Bronchial epithelial cell (primary cell): Measurements from ENCODE around the gene KRT86. TPM values are rescaled to one million over a fixed set of nuclear protein-coding genes. Genes with fewer than 3 reads are reported as not detected.
A peak's percentile ranks its signal among the peaks of the same experiment; 100 is the strongest.
"Not testable (repeated sequence)": the region's sequence is repeated elsewhere in the genome, so short reads cannot be mapped to it uniquely, and the experiment has no call there.

ENCODE experiments used
- DNase-seq: peaks from one replicate; pipeline ENCODE4 v3.0.0-alpha.2; 2010; ENCODE audit warnings: low read depth
- FAIRE-seq: peaks from 2 replicates; lab custom pipeline; 2011; peaks lifted over from hg19 to GRCh38; lab: Jason Lieb, UNC
- H3K27me3 ChIP-seq: 2 replicates; pipeline ENCODE4 v1.5.1; 2011; ENCODE audit warnings: low read length; ENCODE audit not compliant: control insufficient read depth, insufficient read depth
- H3K36me3 ChIP-seq: 2 replicates; pipeline ENCODE4 v1.5.1; 2011; ENCODE audit warnings: low read length; ENCODE audit not compliant: control insufficient read depth, insufficient read depth
- H3K4me3 ChIP-seq: 2 replicates; pipeline ENCODE4 v1.5.1; 2011; ENCODE audit warnings: mild to moderate bottlenecking, low read depth, low read length, control low read depth
- CTCF ChIP-seq: IDR thresholded peaks from 2 replicates; pipeline ENCODE4 v1.5.1; 2011; ENCODE audit warnings: mild to moderate bottlenecking, moderate library complexity, low read length, control low read depth, inconsistent platforms; ENCODE audit not compliant: insufficient read depth, severe bottlenecking
- total RNA-seq: library from RNA; depleted of rRNA; stranded (reverse); fragments of >200 nt; gene quantifications from 2 replicates; pipeline ENCODE4 v1.2.1, GENCODE V29; 2014

KRT86 gene
- total RNA-seq, 1 donor from 2014 or later, result 0.26 TPM

- no peaks in the 10 kb centered on the region for H3K36me3 ChIP-seq
- TF ChIP-seq CTCF, result no peak
- no peaks in the 10 kb centered on the region for H3K27me3 ChIP-seq
- DNase-seq, result no peak
- FAIRE-seq, result no peak
- H3K4me3 ChIP-seq, result no peak overlapping the region
These were observed 10.2 kb downstream of the KRT86 start for GRCh38 chr12:52284562-52285171.

DNA sequence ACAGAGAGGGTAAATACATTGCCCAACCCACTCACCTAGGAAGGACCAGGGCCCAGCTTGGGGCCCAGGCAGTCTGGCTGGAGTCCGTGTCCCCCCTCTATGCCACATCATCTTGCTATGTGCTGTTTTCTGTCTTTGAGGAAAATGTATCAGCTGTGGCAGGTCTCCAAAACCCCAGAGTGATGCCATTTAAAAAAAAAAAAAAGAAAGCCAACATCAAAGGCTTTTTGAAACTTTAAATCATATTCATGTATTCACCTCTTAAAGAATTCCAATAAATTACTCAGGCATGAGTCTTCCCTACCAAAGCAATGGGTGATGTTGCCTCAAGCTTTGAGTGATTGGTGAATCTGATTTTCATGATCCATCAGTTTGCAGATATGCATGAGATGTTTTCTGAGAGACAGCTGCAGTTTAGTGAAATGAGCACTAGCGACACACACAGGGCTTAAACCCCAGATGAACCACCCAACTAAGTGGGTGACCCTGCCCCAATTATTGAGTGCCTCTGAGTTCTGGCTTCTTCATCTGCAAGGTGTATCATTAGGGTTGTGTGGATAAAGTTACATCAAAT is 10.8 kb downstream of the KRT86 start:
- DNase-seq (peak; percentile 59), FAIRE-seq (no peak)
- H3K27me3 ChIP-seq, result no peaks in the 10 kb centered on the region
- no peak for TF ChIP-seq CTCF
- no peaks in the 10 kb centered on the region for H3K36me3 ChIP-seq
- H3K4me3 ChIP-seq, result no peak overlapping the region

DNA sequence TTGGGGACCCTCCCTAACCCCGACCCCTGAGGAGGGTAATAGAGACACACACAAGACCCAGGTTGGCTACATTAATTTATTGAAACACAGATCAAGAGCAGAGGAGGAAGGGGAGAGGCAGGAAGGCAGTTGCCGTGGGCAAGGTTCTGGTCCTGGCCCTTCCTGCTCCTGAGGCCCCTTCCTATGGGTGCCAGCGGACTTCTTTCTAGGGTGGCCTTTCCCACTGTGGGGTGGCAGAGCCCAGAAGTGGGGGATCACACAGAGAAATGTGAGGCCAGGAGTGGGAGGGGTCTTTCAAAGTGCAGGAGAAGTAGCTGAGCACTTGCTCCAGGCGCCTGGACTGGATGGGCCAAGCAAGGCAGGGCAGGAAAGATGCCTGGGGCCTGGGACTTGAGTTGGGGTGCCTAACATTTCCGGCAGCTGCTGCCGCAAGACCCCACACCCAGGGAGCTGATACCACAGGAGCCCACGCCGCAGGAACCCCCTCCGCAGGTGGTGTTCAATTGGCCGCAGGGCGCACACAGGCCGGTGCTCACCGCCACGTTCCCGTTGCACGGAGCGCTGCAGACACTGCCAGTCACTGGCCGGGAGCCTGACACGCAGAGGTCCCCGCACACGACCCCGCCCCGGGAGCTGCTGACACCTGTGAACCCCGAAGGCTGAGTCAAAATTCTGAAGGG is 11.5 kb downstream of the KRT86 start:
- H3K36me3 ChIP-seq, result no peaks in the 10 kb centered on the region

GRCh38 chr12:52286857-52287785 is 12.7 kb downstream of the KRT86 start:
- H3K4me3 ChIP-seq, H3K36me3 ChIP-seq, FAIRE-seq, H3K27me3 ChIP-seq, DNase-seq: not testable (repeated sequence)

More for the DNA sequence above, 11.5 kb downstream of the KRT86 start:
- Histone ChIP-seq H3K27me3 (no peaks in the 10 kb centered on the region), H3K4me3 (no peak overlapping the region)
- no peak for TF ChIP-seq CTCF
- FAIRE-seq (no peak), DNase-seq (no peak)

GRCh38 chr12:52287816-52288805 is 13.7 kb downstream of the KRT86 start:
- DNase-seq, H3K4me3 ChIP-seq, H3K36me3 ChIP-seq, H3K27me3 ChIP-seq: not testable (repeated sequence)
- peak; percentile 52 for FAIRE-seq

DNA sequence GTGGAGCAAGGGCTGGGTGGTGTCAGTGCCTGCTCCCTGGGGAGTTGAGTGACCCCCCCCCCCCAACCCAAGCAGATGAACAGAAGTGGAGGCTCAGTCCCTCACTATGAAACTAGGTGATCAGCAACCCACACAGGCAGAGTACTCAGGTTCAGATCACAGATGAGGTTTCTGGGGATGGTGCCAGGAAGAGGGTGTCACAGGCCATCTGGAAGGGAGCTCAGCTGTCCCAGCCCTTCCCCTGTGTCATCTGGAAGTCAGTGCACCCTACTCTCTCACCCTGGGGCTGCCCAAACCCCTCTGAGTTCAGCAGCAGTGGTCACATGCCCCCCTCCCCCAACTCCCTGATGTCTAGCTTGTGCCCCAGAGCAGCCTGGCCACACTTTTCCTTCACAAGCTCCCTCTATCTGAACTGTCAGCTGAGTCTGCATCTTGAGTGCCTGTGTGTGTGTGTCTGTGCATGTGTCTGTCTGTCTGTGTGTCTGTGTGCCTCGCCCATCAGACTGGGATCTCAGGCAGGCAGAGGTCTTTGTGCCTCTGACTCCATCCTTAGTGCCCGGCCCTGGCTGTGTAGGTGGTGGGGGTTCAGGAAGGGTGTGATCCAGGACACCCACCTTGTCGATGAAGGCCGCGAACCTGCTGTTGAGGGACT is 16.2 kb downstream of the KRT86 start:
- not testable (repeated sequence) for H3K27me3 ChIP-seq, H3K4me3 ChIP-seq, DNase-seq, H3K36me3 ChIP-seq
- FAIRE-seq, result peak; percentile 99
